Stimulated activated naive B cell treated with anti-CD40 and anti-IgM and Interleukin-4, amounts not matched to agents 10 μg/mL and 1 μg/mL and 100 μg/mL, for 72 hours (primary cell): Measurements from ENCODE around the gene PLPP7.

ENCODE experiments used
- ATAC-seq, 2 donors: fragments of 150-1000 bp; cut with Tn5 transposase; replicated peaks; 2 replicates each; pipeline ENCODE4 v1.10.0; 2021; ENCODE audit warnings: moderate library complexity in 1 of 2
- DNase-seq: peaks from one replicate; pipeline ENCODE4 v3.0.0; 2021
- H3K27ac Mint-ChIP-seq: one replicate; pipeline ENCODE4 v1.8.0; 2022; ENCODE audit warnings: mild to moderate bottlenecking, mixed read lengths
- H3K27me3 Mint-ChIP-seq, 2 donors: one replicate each; pipeline ENCODE4 v1.8.0; 2022; ENCODE audit warnings: mixed read lengths in 2 of 2
- H3K36me3 Mint-ChIP-seq, 2 donors: one replicate each; pipeline ENCODE4 v1.8.0; 2022; ENCODE audit warnings: mixed read lengths in 2 of 2, mild to moderate bottlenecking in 1 of 2
- H3K4me1 Mint-ChIP-seq, 2 donors: one replicate each; pipeline ENCODE4 v1.8.0; 2022; ENCODE audit warnings: mixed read lengths in 2 of 2, mild to moderate bottlenecking in 1 of 2
- H3K4me3 Mint-ChIP-seq, 2 donors: one replicate each; pipeline ENCODE4 v1.8.0; 2022; ENCODE audit warnings: mild to moderate bottlenecking in 2 of 2, mixed read lengths in 2 of 2, moderate library complexity in 1 of 2
- H3K9me3 Mint-ChIP-seq, 2 donors: one replicate each; pipeline ENCODE4 v1.8.0; 2022; ENCODE audit warnings: mixed read lengths in 2 of 2, mild to moderate bottlenecking in 1 of 2

Gene PLPP7

GRCh38 chr9:131281119-131281965 is 8.2 kb upstream of the PLPP7 start:
- no peak for ATAC-seq
- H3K4me1 Mint-ChIP-seq, result peaks cover 12 to 20% of the 10 kb centered on the region in 2 donors
- no peaks in the 10 kb centered on the region for H3K9me3 Mint-ChIP-seq
- peaks cover 0 to under 1% of the 10 kb centered on the region in 2 donors for H3K36me3 Mint-ChIP-seq
- no peak overlapping the region for H3K27ac Mint-ChIP-seq
- H3K4me3 Mint-ChIP-seq, result peak overlapping the region in 1 of 2 donors; percentile 46
- peaks cover 14 to 25% of the 10 kb centered on the region in 2 donors for H3K27me3 Mint-ChIP-seq
- DNase-seq, result no peak

DNA sequence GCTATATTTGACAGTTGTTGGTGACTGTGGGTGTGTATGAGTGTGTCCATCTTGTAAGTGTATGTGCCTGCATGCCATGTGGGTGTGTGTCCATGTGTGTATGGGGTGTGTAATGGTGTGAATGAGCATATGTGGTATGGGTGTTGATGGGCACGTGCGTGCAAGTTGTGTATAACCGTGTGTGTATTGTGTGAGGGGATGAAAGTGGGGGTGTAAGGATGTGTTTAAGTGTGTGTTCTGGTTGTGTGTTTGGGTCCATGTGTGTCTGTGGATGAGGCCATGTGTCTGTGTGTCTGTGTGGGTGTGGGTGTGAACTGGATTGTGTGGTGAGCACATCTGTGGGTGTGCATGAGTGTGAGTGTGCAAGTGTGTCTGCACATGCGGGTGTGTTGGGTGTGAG is 7.3 kb upstream of the PLPP7 start:
- Mint-ChIP-seq H3K9me3 (no peaks in the 10 kb centered on the region), H3K27ac (no peak overlapping the region), H3K27me3 (peaks cover 14 to 25% of the 10 kb centered on the region in 2 donors), H3K4me1 (peaks cover 12 to 20% of the 10 kb centered on the region in 2 donors), H3K4me3 (peak overlapping the region; percentile 46 to 66), H3K36me3 (no peaks in the 10 kb centered on the region)
- ATAC-seq, result no peak
- no peak for DNase-seq

DNA sequence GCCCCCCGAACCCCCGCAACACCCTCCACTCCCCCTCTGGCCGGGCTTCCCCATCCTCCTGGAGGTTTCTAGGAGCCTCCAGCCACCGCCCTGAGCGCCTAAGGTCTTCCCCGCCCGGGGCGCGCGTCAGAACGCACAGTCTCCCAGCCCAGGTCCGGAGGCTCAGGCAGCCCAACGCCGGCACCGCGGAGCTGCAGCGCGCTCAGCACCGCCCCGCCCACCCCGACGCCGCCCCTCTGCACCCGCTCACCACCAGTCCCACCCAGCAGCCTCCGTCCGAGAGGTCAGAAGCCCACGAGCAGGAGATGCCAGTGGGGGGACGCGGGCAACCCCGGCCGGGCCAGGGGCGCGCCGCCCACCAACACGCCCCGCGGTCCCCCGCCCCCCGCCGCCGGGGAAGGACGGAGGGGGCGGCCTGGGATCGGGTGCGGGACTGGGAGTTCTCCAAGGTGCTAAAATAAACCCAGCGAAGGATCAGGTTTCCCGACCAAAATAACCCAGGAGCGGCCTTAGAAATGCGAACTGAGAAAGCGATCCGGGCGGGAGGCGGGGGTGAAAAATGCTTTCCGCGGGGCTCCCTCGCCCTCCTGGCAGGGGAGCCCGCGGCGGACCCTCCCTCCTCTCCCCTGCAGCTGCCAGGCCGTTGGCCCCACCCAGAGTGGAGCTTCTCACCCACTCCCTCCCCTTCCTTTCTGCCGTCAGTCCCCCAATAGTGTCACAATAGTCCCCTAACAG is 6.7 kb upstream of the PLPP7 start:
- no peak overlapping the region for H3K27ac Mint-ChIP-seq
- H3K36me3 Mint-ChIP-seq, result no peaks in the 10 kb centered on the region
- ATAC-seq (peak in 1 of 2 donors; percentile 31), DNase-seq (no peak)
- H3K4me1 Mint-ChIP-seq, result peaks cover 12 to 20% of the 10 kb centered on the region in 2 donors
- H3K9me3 Mint-ChIP-seq, result no peaks in the 10 kb centered on the region
- H3K4me3 Mint-ChIP-seq, result peak overlapping the region; percentile 44 to 47
- peaks cover 14 to 25% of the 10 kb centered on the region in 2 donors for H3K27me3 Mint-ChIP-seq

DNA sequence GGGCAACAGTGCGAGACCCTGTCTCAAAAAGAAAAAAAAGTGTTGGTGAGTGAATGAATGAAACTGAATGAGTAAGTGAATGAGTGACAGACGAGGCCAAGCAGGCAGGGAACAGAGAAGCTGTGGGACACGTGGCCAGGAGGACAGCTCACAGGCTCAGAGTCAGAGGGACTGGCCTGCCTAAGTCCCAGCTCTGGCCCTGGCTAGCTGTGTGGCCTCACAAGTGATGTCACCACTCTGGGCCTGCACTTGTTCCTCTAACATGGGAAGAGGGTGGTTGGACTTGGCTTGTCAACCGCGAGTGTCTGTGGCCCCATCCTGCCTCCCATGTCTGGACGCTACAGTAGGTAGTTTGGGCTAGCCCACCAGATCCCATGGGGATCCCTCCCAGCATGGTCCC is 4.7 kb upstream of the PLPP7 start:
- DNase-seq (no peak), ATAC-seq (no peak)
- Mint-ChIP-seq H3K27ac (no peak overlapping the region), H3K4me1 (peaks cover 9 to 19% of the 10 kb centered on the region in 2 donors), H3K4me3 (no peak overlapping the region), H3K9me3 (no peaks in the 10 kb centered on the region), H3K27me3 (peaks cover 14 to 25% of the 10 kb centered on the region in 2 donors), H3K36me3 (no peaks in the 10 kb centered on the region)

DNA sequence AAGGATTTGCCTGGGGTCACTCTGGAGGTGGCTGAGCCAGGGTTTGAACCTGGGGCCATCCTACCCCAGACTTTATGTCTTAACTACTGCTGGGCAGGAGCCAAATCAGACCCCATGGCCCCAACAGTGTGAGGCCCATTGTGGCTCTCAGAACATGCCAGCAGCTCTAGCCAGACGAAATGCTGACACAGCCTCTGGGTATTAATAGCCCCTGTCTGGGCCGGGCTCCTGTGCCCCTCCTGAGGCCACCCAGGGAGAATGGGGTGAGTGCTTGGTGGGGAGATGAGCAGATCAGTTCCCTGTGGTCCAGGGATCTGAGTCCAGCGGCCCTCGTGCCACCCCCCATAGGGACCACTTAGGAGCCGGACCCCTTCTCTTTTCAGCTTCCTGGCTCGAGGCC is 2.2 kb upstream of the PLPP7 start:
- Mint-ChIP-seq H3K4me3 (no peak overlapping the region), H3K9me3 (no peaks in the 10 kb centered on the region), H3K27ac (no peak overlapping the region), H3K4me1 (peaks cover 2 to 12% of the 10 kb centered on the region in 2 donors), H3K36me3 (no peaks in the 10 kb centered on the region), H3K27me3 (peaks cover 1 to 8% of the 10 kb centered on the region in 2 donors)
- ATAC-seq, result no peak
- DNase-seq, result no peak

DNA sequence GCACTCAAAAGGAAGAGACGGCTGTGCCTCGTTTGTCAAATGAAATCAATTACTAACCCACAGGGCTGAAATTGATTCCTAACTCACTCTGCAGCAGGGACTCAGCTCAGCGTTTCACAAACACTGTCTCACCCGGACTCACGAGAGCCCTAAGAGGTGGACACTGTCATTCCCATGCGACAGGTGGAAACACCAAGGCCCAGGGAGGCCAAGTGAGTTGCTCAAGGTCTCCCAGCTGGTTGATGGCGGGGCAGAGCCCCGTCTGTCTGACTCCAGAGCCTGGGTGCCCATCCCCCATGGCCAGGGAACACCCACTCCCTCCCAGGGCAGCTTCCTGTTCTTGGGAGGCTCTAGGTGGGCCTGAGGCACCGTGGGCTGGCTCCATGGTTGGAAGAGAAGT is 1.3 kb upstream of the PLPP7 start:
- no peak for DNase-seq
- Mint-ChIP-seq H3K4me1 (peaks cover 1 to 10% of the 10 kb centered on the region in 2 donors), H3K36me3 (no peaks in the 10 kb centered on the region), H3K27ac (no peak overlapping the region), H3K4me3 (no peak overlapping the region), H3K27me3 (peaks cover 0 to 3% of the 10 kb centered on the region in 2 donors), H3K9me3 (no peaks in the 10 kb centered on the region)
- no peak for ATAC-seq

DNA sequence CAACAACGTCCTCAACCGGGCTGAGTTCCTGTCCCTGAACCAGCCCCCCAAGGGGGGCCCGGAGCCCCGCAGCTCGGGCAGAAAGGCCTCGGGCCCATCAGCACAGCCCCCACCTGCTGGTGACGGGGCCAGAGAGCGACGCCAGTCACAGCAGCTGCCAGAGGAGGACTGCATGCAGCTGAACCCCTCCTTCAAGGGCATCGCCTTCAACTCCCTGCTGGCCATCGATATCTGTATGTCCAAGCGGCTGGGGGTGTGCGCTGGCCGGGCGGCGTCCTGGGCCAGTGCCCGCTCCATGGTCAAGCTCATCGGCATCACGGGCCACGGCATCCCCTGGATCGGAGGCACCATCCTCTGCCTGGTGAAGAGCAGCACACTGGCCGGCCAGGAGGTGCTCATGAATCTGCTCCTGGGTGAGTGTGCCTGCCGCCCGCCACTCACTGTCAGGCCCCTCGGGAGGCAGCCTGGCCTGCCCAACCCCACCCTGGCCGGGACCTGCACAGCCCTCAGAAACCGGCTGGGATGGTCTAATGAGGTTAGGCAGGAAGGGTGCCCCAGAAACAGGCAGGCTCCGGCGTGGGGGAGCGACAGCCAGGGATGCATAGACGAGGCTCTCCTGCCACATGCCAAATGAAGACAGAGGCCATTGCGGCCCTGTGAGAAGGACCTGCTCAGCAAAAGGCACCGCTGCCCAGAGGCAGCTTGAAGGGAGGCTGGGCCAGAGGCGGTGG is 678 bp downstream of the PLPP7 start:
- no peaks in the 10 kb centered on the region for H3K36me3 Mint-ChIP-seq
- no peak overlapping the region for H3K27ac Mint-ChIP-seq
- ATAC-seq, result peak; percentile 13 to 24
- no peak for DNase-seq
- no peaks in the 10 kb centered on the region for H3K27me3 Mint-ChIP-seq
- H3K9me3 Mint-ChIP-seq, result no peaks in the 10 kb centered on the region
- H3K4me1 Mint-ChIP-seq, result peaks cover 2 to 10% of the 10 kb centered on the region in 2 donors
- H3K4me3 Mint-ChIP-seq, result peak overlapping the region; percentile 71 to 84

DNA sequence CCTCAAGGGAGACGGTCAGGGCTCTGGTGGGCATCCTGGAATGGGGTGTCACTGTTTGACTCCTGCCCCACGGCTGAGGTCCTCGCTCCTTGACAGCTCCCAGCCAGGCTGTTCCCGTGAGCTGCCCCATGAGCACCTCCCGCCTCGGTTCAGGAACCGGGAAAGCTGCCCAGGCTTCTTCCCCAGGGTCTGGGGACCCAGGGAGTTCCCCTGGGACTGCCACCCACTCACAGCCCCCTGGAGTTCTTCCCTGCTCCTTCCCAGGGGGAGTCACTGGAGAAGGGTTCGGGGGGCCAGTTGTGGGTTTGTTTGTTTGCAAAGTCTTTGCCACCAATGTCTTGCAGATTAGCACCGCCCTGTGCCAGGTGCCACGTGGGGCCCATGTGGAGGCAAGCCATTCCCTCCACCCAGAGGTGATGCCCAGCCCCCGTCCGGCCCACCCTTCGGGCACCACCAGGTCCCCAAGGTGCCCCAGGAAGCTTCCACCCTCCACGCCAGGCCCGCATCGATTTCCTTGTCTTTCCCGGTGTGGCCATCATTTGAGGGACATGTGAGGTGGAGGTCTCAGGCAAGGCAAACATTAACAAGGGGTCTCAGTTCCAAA is 1.3 kb downstream of the PLPP7 start:
- no peak for DNase-seq
- Mint-ChIP-seq H3K9me3 (no peaks in the 10 kb centered on the region), H3K4me1 (peaks cover 2 to 10% of the 10 kb centered on the region in 2 donors), H3K36me3 (no peaks in the 10 kb centered on the region), H3K27ac (no peak overlapping the region), H3K27me3 (no peaks in the 10 kb centered on the region), H3K4me3 (no peak overlapping the region)
- ATAC-seq, result no peak

GRCh38 chr9:131291795-131292315 is 2.3 kb downstream of the PLPP7 start:
- Mint-ChIP-seq H3K4me3 (no peak overlapping the region), H3K4me1 (peaks cover 2 to 10% of the 10 kb centered on the region in 2 donors), H3K9me3 (no peaks in the 10 kb centered on the region), H3K36me3 (no peaks in the 10 kb centered on the region), H3K27me3 (no peaks in the 10 kb centered on the region), H3K27ac (no peak overlapping the region)
- ATAC-seq (no peak), DNase-seq (no peak)

GRCh38 chr9:131292937-131293336 is 3.4 kb downstream of the PLPP7 start:
- DNase-seq, result no peak
- no peak for ATAC-seq
- Mint-ChIP-seq H3K27me3 (no peaks in the 10 kb centered on the region), H3K4me1 (peaks cover 2 to 10% of the 10 kb centered on the region in 2 donors), H3K9me3 (no peaks in the 10 kb centered on the region), H3K4me3 (no peak overlapping the region), H3K36me3 (no peaks in the 10 kb centered on the region), H3K27ac (no peak overlapping the region)

DNA sequence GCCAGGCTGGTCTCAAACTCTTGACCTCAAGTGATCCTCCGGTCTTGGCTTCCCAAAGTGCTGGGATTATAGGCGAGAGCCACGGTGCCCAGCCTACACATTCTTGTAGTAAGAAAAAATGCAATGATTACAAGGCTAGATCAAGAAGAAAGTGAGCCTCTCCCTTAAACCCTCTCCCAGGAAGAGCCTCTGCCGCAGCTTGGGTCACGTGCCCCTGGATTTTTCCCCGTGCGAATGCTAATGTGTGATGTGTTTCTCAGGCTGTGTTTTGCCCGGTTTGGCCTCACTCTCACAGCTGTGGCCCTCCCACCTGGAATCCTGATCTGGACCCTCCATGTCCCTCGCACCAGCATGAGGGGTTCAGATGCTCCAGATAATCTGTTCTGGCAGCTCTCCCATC is 6.9 kb downstream of the PLPP7 start:
- H3K27ac Mint-ChIP-seq, result no peak overlapping the region
- no peak for ATAC-seq
- no peak for DNase-seq
- no peaks in the 10 kb centered on the region for H3K9me3 Mint-ChIP-seq
- no peaks in the 10 kb centered on the region for H3K36me3 Mint-ChIP-seq
- H3K4me3 Mint-ChIP-seq, result no peak overlapping the region
- peaks cover 0 to 2% of the 10 kb centered on the region in 2 donors for H3K4me1 Mint-ChIP-seq
- no peaks in the 10 kb centered on the region for H3K27me3 Mint-ChIP-seq

- Mint-ChIP-seq H3K36me3 (no peaks in the 10 kb centered on the region), H3K27me3 (no peaks in the 10 kb centered on the region), H3K27ac (no peak overlapping the region), H3K4me1 (peaks cover 2% of the 10 kb centered on the region in 2 donors), H3K4me3 (no peak overlapping the region), H3K9me3 (no peaks in the 10 kb centered on the region)
- no peak for DNase-seq
- ATAC-seq, result no peak
These were observed 7.5 kb downstream of the PLPP7 start for GRCh38 chr9:131296906-131297500.

DNA sequence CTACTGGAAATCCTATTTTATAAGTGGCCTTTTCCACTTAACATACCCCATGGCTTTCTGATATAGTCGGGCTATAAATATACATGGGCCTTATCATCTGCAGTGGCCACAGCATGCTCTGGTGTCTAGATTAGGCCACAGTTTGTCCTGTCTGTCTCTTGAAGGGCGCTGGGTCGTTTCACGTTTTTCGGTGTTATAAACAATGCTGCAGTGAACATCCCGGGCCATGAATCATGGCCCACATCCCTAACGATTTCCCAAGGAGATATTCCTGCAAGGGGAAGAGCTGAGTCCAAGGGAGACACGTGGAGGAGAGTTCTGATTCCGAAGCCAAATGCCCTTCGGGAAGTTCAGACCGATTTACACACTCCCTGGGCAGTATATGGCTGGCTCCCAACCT is 8.4 kb downstream of the PLPP7 start:
- no peak for DNase-seq
- no peaks in the 10 kb centered on the region for H3K36me3 Mint-ChIP-seq
- peaks cover 2 to 11% of the 10 kb centered on the region in 2 donors for H3K4me1 Mint-ChIP-seq
- no peaks in the 10 kb centered on the region for H3K27me3 Mint-ChIP-seq
- no peak for ATAC-seq
- no peak overlapping the region for H3K4me3 Mint-ChIP-seq
- H3K27ac Mint-ChIP-seq, result no peak overlapping the region
- H3K9me3 Mint-ChIP-seq, result no peaks in the 10 kb centered on the region
